Stimulated activated CD4-positive, alpha-beta T cell treated with anti-CD3 and anti-CD28 coated beads, Interleukin-4, amount 100 ng/mL, for 48 hours (primary cell): ENCODE data around the gene MKX.
"Not testable (repeated sequence)": the region's sequence is repeated elsewhere in the genome, so short reads cannot be mapped to it uniquely, and the experiment has no call there.

Experiments used
- DNase-seq, 2 donors: peaks; one replicate each; pipeline ENCODE4 v3.0.0-alpha.2; 2020; ENCODE audit warnings: low read depth in 2 of 2

MKX gene

DNA sequence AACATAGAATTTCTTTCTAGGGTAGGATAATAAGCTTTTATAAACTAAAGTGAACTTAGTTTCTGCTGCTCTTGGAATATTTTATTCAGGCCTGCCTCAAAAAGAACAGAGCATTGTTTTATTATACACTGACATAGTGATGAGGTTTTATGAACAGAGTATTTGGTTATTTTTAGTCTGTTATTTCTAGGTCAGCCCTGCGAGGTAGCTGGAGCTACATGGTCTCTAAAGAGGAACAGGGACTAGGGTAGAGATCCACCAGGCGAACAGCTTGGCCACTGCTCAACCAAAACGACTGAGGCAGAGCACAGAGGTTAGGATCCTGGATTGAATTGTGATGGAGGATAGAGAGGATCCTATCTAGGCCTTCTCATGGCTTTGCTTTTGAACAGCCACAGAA lies 53.0 kb downstream of the MKX start:
- DNase-seq, result no peak

DNA sequence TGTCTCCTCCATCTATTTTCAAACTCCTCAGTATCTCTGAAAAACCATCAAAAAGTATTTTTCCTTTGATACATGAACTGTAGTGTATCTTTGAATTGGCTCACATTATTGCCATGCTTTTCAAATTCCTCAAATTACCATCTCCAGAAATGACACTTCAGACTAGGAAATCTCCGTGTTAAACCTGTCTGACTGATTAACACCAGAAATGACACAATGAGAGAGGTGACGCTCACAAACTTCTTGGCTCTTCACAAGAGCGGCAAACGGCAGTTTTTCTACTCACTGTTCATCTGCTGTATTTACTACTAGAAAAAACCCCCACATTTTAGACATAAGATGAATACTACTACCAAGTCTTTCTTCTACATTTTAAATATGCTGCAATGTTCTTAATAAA lies 56.6 kb downstream of the MKX start:
- no peak for DNase-seq

DNA sequence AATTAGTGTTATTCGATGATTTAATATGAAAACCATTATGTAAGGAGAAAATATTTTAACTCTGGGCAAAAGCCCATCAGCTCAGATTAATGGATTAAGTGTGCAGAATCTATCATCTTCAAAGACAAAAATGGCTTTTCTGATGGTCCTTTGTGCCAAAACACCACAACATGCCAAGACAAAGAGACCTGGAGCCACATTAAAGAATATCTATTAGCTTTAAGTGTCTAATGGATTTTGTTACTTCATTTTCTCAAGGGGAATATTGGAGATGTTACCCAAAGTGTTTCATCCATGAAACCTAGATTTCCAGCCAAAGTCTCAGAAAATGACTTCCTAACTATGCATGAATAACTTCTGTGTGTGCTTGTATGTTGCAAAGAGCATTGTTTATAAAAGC lies 57.3 kb downstream of the MKX start:
- no peak for DNase-seq

DNA sequence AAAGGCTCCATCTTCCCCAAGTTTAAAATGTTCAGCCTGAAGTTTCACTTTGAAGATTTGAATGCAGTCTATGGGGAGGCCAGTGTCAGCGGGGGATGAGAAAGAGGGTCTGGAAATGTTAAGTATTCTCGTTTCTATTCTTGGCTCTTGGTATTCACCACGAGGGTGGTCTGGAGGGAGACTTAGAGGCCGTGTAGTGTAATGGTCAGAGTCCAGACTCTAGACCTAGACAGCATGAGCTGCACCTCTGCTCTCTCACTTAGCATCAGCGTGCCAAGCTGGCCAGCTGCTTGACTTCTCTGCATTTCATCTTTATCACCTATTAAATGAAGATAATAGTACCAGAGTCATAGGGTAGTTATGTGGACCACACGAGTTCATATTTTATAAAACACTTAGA lies 57.9 kb downstream of the MKX start:
- DNase-seq, result no peak

GRCh38 chr10:27687326-27687725 lies 58.3 kb downstream of the MKX start:
- no peak for DNase-seq

DNA sequence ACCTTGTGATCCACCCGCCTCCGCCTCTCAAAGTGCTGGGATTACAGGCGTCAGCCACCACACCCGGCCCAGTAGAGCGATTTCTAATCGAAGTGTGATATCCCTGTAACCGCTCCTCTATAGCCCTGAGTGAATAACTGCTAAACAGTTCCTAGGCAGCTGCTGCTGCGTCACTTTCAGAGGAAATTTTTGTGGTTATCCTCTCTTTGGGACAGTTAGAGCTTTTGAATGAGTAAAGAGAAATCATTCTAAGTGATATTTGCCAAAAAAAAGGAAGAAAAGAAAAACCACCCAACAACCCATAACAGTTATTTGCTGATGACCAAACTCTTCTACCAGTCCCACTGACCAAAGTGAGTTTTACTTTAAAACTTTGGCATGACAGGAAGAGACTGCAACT lies 59.9 kb downstream of the MKX start:
- DNase-seq, result no peak

DNA sequence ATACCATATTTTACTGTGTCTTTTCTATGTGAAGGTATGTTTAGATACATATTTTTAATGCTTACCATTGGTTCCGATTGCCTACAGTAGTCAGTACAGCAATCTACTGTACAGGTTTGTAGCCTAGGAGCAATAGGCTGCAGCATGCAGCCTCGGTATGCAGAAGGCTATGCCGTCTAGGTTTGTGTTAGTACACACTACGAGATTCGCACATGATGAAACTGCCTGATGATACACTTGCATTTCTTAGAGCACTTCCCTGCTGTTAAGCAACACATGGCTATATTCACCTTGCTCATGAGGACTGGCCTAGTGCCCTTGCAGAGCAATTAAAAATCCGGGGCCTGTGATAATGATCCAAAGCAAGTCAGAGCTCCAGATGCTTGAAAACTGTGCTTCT lies 62.4 kb downstream of the MKX start:
- no peak for DNase-seq

DNA sequence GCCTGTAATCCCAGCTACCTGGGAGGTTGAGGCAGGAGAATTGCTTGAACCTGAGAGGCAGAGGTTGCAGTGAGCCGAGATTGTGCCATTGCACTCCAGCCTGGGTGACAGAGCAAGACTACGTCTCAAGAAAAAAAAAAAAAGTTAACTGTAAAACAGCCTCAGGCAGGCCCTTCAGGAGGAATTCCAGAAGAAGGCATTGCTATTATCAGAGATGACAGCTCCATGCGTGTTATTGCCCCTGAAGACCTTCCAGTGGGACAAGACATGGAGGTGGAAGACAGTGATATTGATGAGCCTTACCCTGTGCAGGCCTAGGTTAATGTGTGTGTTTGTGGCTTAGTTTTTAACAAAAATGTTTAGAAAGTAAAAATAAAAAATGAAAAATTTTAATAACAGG lies 63.8 kb downstream of the MKX start:
- not testable (repeated sequence) for DNase-seq

- no peak for DNase-seq
These were observed 64.7 kb downstream of the MKX start for GRCh38 chr10:27680691-27681605.

DNA sequence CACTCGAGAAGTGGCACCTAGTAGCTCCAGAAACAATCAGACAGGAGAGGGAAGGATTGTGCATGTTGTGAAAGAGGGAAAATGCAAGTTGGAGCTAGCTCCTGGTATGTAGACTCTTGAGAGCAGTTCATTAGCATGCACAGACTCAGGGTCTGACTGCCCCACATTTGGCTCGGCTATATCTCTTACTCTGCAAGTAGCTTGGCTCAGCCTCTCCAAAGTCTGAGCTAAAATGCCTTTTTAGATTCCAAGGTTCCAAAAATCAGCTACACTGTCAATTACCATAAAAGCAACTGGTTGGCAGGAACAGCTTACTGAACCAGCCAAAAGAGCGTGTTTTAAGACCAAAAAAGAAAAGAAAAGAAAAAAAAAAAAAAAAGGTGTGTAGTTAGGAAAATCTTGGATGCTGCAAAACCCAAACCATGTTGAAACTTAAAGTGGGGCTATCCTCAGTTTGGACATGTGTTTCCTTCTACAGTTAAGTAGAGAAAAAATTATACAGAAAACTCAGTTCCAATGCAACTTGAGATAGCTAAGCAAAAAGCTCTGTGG lies 65.5 kb downstream of the MKX start:
- DNase-seq, result no peak

GRCh38 chr10:27679369-27679912 lies 66.2 kb downstream of the MKX start:
- DNase-seq, result no peak

DNA sequence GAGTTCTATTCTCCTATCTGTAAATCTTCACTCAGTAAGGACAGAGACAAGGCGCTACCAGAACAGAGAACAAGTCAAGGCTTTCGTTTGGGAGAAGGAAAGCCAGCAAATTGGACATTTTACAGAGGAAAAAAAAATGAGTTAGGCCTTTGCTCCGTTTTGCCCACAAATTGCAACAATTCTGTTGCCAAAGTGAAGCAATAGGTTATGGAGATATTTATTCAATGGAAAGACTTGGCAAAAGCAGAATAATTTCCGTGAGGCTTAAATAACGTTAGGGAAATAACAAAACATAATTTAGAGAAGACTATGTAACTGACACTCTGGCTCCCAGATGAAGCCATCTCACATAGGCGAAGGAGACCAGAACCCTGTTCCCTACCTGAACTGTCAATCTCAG lies 67.5 kb downstream of the MKX start:
- no peak for DNase-seq

GRCh38 chr10:27673065-27673464 lies 72.6 kb downstream of the MKX start:
- no peak for DNase-seq

GRCh38 chr10:27671821-27672220 lies 73.8 kb downstream of the MKX start:
- DNase-seq, result no peak

DNA sequence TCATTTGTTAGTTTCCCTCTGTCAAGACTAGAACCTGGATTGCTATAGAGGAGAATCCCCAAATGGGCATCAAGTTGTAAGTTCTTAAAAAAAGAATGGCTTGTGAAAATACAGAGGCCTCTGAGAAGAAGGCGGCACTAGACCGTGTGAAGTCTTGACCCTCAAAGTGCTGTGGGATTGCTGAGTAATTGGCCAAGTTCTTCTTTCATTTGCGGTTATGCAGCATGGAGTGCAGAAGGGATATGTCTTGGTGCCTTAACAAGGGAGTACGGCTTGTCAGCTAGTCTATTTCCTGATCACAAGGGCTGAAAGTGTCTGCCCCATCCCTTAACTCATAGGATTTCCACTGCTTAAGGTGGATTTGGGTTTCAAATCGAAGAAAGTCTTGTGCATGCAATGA lies 81.2 kb downstream of the MKX start:
- no peak for DNase-seq

DNA sequence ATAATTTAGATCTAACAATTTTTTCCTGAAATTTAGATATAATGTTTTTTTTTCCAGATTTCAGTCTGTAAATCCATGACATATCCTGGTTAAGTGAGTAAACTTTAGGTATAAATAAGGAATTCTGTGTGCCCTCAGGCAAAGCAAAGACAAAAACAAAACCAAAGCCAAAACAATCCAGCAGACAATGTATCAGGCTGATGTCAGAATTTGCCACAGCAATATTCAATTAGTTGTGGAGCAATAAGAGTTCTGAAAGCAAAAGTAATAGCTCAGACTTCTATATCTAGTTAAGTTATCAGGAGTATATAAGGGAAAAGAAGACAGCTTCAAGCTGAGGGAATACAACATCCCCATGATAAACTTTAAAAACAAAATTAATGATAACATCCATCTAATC lies 82.0 kb downstream of the MKX start:
- DNase-seq, result no peak

- no peak for DNase-seq
These were observed 83.9 kb downstream of the MKX start for GRCh38 chr10:27661514-27662286.

- DNase-seq, result no peak
These were observed 84.9 kb downstream of the MKX start for GRCh38 chr10:27660711-27661110.

DNA sequence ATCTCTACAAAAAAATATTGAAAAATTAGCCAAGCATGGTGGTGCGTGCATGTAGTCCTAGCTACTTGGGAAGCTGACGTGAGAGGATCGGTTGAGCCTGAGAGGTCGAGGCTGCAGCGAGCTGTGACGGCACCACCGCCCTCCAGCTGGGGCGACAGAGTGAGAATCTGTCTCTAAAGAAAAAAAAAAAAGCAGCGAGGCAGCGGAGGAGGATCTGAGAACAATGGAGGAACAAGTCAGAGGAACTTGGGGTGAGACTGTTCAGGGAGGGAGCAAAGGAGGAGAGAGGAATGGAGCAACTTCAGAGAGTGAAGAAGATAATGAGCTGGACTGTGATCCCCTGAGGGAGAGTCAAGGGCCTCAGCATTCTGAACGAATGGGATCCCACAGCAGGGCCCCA lies 85.4 kb downstream of the MKX start:
- DNase-seq, result no peak

- DNase-seq, result no peak
These were observed 85.8 kb downstream of the MKX start for GRCh38 chr10:27659786-27660185.

DNA sequence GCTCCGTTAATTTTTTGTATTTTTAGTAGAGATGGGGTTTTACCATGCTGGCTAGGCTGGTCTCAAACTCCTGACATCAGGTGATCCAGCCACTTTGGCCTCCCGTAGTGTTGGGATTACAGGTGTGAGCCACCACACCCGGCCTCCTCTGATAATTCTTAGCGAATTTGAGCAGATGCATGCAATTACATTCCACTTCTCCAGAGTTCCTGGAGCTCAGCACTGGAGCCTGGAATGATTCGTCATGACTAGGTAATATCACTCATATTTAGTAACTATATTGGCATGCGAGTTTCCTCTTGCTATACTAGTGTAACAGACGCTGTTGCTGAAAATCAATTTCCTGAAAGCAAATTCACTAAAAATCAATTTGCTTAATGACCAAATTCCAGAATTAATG lies 86.8 kb downstream of the MKX start:
- DNase-seq, result no peak

DNA sequence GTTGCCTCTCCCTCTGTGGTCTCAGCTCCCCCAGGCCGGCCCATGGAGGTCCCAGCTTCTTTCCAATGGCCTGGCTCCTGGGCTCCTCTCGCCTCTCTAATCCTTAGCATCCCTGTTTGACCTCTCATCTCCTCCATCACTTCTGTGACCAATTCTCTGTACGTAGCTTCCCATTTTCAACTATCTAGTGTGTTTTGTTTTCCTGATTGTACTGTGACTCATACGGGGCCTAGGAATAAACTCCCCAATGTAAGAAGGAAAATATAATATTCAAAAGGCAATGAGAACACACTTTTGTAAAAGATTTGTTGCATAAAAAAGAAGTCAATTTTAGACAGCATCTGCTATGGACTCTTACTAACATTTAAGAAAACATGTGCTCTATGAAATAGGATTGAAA lies 90.3 kb downstream of the MKX start:
- DNase-seq, result no peak

DNA sequence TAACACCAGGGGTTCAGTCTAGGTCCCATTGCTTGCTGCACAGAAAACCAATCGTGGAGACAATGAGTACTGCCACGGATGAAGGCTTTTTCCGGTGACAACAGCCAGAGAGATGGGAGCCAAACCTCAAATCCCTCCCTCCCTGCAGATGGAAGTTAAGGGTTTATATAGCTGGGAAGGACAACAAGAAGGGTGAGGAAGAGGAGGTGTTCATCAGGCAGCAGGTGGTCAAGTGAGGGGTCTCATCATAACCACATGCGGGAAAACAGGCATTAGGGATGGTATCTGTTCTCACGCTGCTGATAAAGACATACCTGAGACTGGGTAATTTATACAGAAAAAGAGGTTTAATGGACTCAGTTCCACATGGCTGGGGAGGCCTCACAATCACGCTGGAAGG lies 91.3 kb downstream of the MKX start:
- no peak for DNase-seq
